ENCODE data around the gene BMERB1.

Gene BMERB1

GRCh38 chr16:15483857-15484256, 49.5 kb downstream of the BMERB1 start:
- CTCF ChIA-PET: no interaction called here

GRCh38 chr16:15484662-15485061, 50.3 kb downstream of the BMERB1 start:
- TF ChIP-seq CTCF (conservative IDR thresholded peaks at IDR 0.05; ENCODE audit: low read depth): no peak
- ChIA-PET CTCF (no interaction called here), POLR2A (ENCODE audit: low non-redundant PET) (no interaction called here)
- H3K27ac ChIP-seq: no peak overlapping the region
- no peak for DNase-seq (ENCODE audit: low spot score)

More at GRCh38 chr16:15483857-15484256, 49.5 kb downstream of the BMERB1 start:
- TF ChIP-seq CTCF (conservative IDR thresholded peaks at IDR 0.05; ENCODE audit: low read depth): no peak
- no peak for DNase-seq (ENCODE audit: low spot score)
- POLR2A ChIA-PET (ENCODE audit: low non-redundant PET): no interaction called here
- H3K27ac ChIP-seq: no peak overlapping the region

GRCh38 chr16:15485175-15485574, 50.8 kb downstream of the BMERB1 start:
- H3K27ac ChIP-seq: no peak overlapping the region
- DNase-seq (ENCODE audit: low spot score): no peak
- ChIA-PET POLR2A (ENCODE audit: low non-redundant PET) (no interaction called here), CTCF (no interaction called here)
- TF ChIP-seq CTCF (conservative IDR thresholded peaks at IDR 0.05; ENCODE audit: low read depth): no peak

GRCh38 chr16:15486661-15487060, 52.3 kb downstream of the BMERB1 start:
- CTCF ChIA-PET: interaction anchor here (0.7 kb wide), 1 partner anchor 106 kb away, joined by 3 read pairs; no protein-coding TSS in a partner anchor
- no peak overlapping the region for H3K27ac ChIP-seq
- TF ChIP-seq CTCF (conservative IDR thresholded peaks at IDR 0.05; ENCODE audit: low read depth): no peak
- no peak for DNase-seq (ENCODE audit: low spot score)
- POLR2A ChIA-PET (ENCODE audit: low non-redundant PET): no interaction called here

- DNase-seq (ENCODE audit: low spot score): no peak
- CTCF ChIA-PET: interaction anchor here (0.7 kb wide), 1 partner anchor 105 kb away, joined by 3 read pairs; no protein-coding TSS in a partner anchor
- TF ChIP-seq CTCF (conservative IDR thresholded peaks at IDR 0.05; ENCODE audit: low read depth): no peak
- POLR2A ChIA-PET (ENCODE audit: low non-redundant PET): no interaction called here
- no peak overlapping the region for H3K27ac ChIP-seq
Observed at GRCh38 chr16:15487336-15488284, 53.2 kb downstream of the BMERB1 start.

- no peak for DNase-seq (ENCODE audit: low spot score)
- ChIA-PET POLR2A (ENCODE audit: low non-redundant PET) (no interaction called here), CTCF (no interaction called here)
- no peak for TF ChIP-seq CTCF (conservative IDR thresholded peaks at IDR 0.05; ENCODE audit: low read depth)
- H3K27ac ChIP-seq: no peak overlapping the region
Observed at GRCh38 chr16:15489016-15489415, 54.6 kb downstream of the BMERB1 start.
